ENCODE measurements around the gene DCAF10.
"Not testable (repeated sequence)": the region's sequence is repeated elsewhere in the genome, so short reads cannot be mapped to it uniquely, and the experiment has no call there.

The DCAF10 gene

GRCh38 chr9:37758747-37759146 is 41.9 kb upstream of the DCAF10 start:
- H3K4me1 ChIP-seq (ENCODE audit: control insufficient read depth in 1 of 2, insufficient read depth in 1 of 2, low read depth in 1 of 2, low read length in 1 of 2) = peaks cover 8 to 10% of the 10 kb centered on the region in 2 experiments
- no peaks in the 10 kb centered on the region for H3K27me3 ChIP-seq
- peaks cover 14% of the 10 kb centered on the region for H3K36me3 ChIP-seq
- H3K9me3 ChIP-seq = no peaks in the 10 kb centered on the region
- H3K27ac ChIP-seq = no peak overlapping the region
- TF ChIP-seq CTCF (IDR thresholded peaks at IDR 0.05) = no peak
- H3K4me3 ChIP-seq (ENCODE audit: low read depth in 1 of 2, low read length in 1 of 2) = no peak overlapping the region

DNA sequence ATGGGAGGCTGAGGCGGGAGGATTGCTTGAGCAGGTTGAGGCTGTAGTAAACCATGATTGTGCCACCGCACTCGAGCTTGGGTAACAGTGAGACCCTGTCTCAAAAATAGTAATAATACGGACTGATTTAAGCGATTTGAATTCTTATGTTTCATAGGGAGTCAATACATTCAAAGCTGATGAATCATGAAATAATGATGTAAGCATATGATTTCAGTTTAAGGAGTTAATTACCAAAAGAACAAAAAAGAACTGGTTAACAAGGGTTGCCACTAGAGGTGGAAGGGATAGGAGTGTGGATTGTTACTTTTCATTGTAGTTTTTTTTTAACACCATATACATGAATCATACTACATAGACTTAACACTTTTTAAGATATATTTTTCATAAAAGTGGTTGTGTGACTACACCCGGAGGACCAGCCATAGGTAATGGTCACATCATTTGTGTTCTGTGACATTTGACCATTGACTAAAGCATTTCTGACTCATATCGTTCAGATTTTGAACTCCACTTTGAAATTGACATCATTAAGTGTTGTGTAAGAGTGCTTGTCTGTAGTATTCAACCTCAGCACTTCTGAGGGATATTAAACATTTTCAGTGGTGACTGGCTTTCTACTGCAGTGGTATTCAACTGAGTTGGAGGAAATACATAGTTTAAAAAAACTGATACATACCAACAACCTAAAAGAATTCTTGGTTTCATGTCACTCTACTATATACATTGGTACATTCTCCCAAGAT is 40.0 kb upstream of the DCAF10 start:
- no peaks in the 10 kb centered on the region for H3K4me1 ChIP-seq (ENCODE audit: control insufficient read depth in 1 of 2, insufficient read depth in 1 of 2, low read depth in 1 of 2, low read length in 1 of 2)
- peaks cover 25% of the 10 kb centered on the region for H3K36me3 ChIP-seq
- H3K9me3 ChIP-seq = no peaks in the 10 kb centered on the region
- no peak for TF ChIP-seq CTCF (IDR thresholded peaks at IDR 0.05)
- no peak overlapping the region for H3K27ac ChIP-seq
- no peaks in the 10 kb centered on the region for H3K27me3 ChIP-seq
- no peak overlapping the region for H3K4me3 ChIP-seq (ENCODE audit: low read depth in 1 of 2, low read length in 1 of 2)

GRCh38 chr9:37761511-37761910 is 39.1 kb upstream of the DCAF10 start:
- peaks cover 25% of the 10 kb centered on the region for H3K36me3 ChIP-seq
- H3K9me3 ChIP-seq = no peaks in the 10 kb centered on the region
- no peaks in the 10 kb centered on the region for H3K4me1 ChIP-seq (ENCODE audit: control insufficient read depth in 1 of 2, insufficient read depth in 1 of 2, low read depth in 1 of 2, low read length in 1 of 2)
- no peaks in the 10 kb centered on the region for H3K27me3 ChIP-seq
- no peak overlapping the region for H3K27ac ChIP-seq
- no peak for TF ChIP-seq CTCF (IDR thresholded peaks at IDR 0.05)
- no peak overlapping the region for H3K4me3 ChIP-seq (ENCODE audit: low read depth in 1 of 2, low read length in 1 of 2)

DNA sequence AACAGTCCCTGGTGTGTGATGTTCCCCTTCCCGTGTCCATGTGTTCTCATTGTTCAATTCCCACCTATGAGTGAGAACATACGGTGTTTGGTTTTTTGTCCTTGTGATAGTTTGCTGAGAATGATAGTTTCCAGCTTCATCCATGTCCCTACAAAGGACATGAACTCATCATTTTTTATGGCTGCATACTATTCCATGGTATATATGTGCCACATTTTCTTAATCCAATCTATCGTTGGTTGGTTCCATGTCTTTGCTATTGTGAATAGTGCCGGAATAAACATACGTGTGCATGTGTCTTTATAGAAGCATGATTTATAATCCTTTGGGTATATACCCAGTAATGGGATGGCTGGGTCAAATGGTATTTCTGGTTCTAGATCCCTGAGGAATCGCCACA is 35.3 kb upstream of the DCAF10 start:
- H3K4me3 ChIP-seq (ENCODE audit: low read depth in 1 of 2, low read length in 1 of 2) = not testable (repeated sequence)

GRCh38 chr9:37769306-37769705 is 31.3 kb upstream of the DCAF10 start:
- TF ChIP-seq CTCF (IDR thresholded peaks at IDR 0.05) = no peak
- no peaks in the 10 kb centered on the region for H3K9me3 ChIP-seq
- peaks cover 59% of the 10 kb centered on the region for H3K36me3 ChIP-seq
- no peaks in the 10 kb centered on the region for H3K4me1 ChIP-seq (ENCODE audit: control insufficient read depth in 1 of 2, insufficient read depth in 1 of 2, low read depth in 1 of 2, low read length in 1 of 2)
- no peak overlapping the region for H3K4me3 ChIP-seq (ENCODE audit: low read depth in 1 of 2, low read length in 1 of 2)
- no peaks in the 10 kb centered on the region for H3K27me3 ChIP-seq
- no peak overlapping the region for H3K27ac ChIP-seq

More for the DNA sequence above, 35.3 kb upstream of the DCAF10 start:
- H3K36me3 ChIP-seq = peaks cover 37% of the 10 kb centered on the region
- H3K9me3 ChIP-seq; H3K27ac ChIP-seq; H3K27me3 ChIP-seq; H3K4me1 ChIP-seq (ENCODE audit: control insufficient read depth in 1 of 2, insufficient read depth in 1 of 2, low read depth in 1 of 2, low read length in 1 of 2): not testable (repeated sequence)

DNA sequence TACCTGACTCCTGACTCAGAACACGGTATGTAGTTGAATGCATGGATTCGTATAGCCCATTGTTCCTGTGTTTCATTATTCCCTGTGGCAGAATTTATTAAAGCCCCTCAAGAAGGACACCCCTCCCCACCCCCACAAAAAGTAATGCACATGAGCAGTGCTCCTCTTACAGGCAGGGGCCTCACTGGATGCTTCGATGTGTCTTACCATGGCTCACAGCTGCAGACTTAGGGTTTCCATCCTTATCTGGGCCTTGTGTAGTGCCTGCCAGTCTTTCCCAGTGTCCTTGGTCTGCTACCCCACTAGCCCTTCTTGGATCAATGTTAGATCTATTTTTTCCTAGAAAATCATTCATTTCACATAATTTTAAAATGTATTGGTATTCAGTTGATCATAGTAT is 30.6 kb upstream of the DCAF10 start:
- Histone ChIP-seq H3K27me3 (no peaks in the 10 kb centered on the region), H3K9me3 (no peaks in the 10 kb centered on the region), H3K36me3 (peaks cover 59% of the 10 kb centered on the region), H3K4me1 (ENCODE audit: control insufficient read depth in 1 of 2, insufficient read depth in 1 of 2, low read depth in 1 of 2, low read length in 1 of 2) (no peaks in the 10 kb centered on the region), H3K27ac (no peak overlapping the region), H3K4me3 (ENCODE audit: low read depth in 1 of 2, low read length in 1 of 2) (no peak overlapping the region)
- no peak for TF ChIP-seq CTCF (IDR thresholded peaks at IDR 0.05)
